Measurements from ENCODE around the gene MRPL53. TPM values are rescaled to one million over a fixed set of nuclear protein-coding genes. Genes with fewer than 3 reads are reported as not detected.

MRPL53 gene
- total and polyA plus RNA-seq, 2 of the 8 experiments (the other 6 are each of a cell fraction or from before 2014, with no cell fraction given), result 36.6 to 46.3 TPM

- H3K56ac ChIP-seq (replicated peaks; ENCODE audit: insufficient read length, low read depth, low read length), result peak overlapping the region; percentile 65
- no peaks in the 10 kb centered on the region; the same call in 1 of the 2 replicates for H3K79me1 ChIP-seq (ENCODE audit: low read depth, low read length)
- no peak overlapping the region for H2BK120ac ChIP-seq (replicated peaks; ENCODE audit: low read depth, low read length)
- H2BK12ac ChIP-seq (ENCODE audit: low read depth, low read length), result no peak overlapping the region
- H4K5ac ChIP-seq (ENCODE audit: insufficient read length, low read depth, low read length), result peak overlapping the region; percentile 71
- H3K9me3 ChIP-seq (ENCODE audit: insufficient read depth in 2 of 2, low read depth in 1 of 2, low read length in 1 of 2), result no peaks in the 10 kb centered on the region
- no peaks in the 10 kb centered on the region for H4K20me1 ChIP-seq (replicated peaks in 1 of 2; ENCODE audit: control insufficient read depth in 1 of 2, insufficient read depth in 2 of 2, low read length in 2 of 2)
- H3K9ac ChIP-seq (replicated peaks in 1 of 4; ENCODE audit: extremely low read depth in 1 of 4, low read depth in 3 of 4, low read length in 3 of 4), result peak overlapping the region; percentile 68 to 93 (median 91)
- H4K8ac ChIP-seq (ENCODE audit: extremely low read depth, insufficient read depth, low read length), result peak overlapping the region; percentile 96
- peak overlapping the region; percentile 34; the same call in 1 of the 2 replicates for H3K18ac ChIP-seq (ENCODE audit: extremely low read depth, low read length)
- H3K23me2 ChIP-seq (ENCODE audit: low read depth, low read length), result peaks cover 16% of the 10 kb centered on the region; the same call in 1 of the 2 replicates
- H4K91ac ChIP-seq (replicated peaks; ENCODE audit: insufficient read length, low read length), result peak overlapping the region; percentile 81
- peak overlapping the region; percentile 37; the same call in 1 of the 2 replicates for H2BK15ac ChIP-seq (ENCODE audit: low read length)
- peaks cover 0 to 9% of the 10 kb centered on the region in 2 experiments; a peak in 1 of 4 replicates for H3K79me2 ChIP-seq (ENCODE audit: control insufficient read depth in 1 of 2, insufficient read depth in 2 of 2, low read length in 2 of 2)
- H3K36me3 ChIP-seq (ENCODE audit: control insufficient read depth in 2 of 4, insufficient read depth in 4 of 4, low read length in 3 of 4), result peaks cover 0 to 11% (median 1%) of the 10 kb centered on the region in 4 experiments; a peak in 3 of 8 replicates
- peak overlapping the region; percentile 43; the same call in 1 of the 2 replicates for H2AFZ ChIP-seq (ENCODE audit: low read length)
- H3K23ac ChIP-seq (ENCODE audit: insufficient read length), result no peak overlapping the region
- H3K4me1 ChIP-seq (replicated peaks in 1 of 4; ENCODE audit: control insufficient read depth in 3 of 4, insufficient read depth in 4 of 4, low read length in 3 of 4), result peaks cover 0 to 10% (median 2%) of the 10 kb centered on the region in 4 experiments; a peak in 5 of 7 replicates
- no peaks in the 10 kb centered on the region for H3K27me3 ChIP-seq (replicated peaks in 1 of 4; ENCODE audit: control insufficient read depth in 3 of 4, extremely low read depth in 1 of 4, insufficient read depth in 3 of 4, low read length in 3 of 4)
- no peak overlapping the region for H2BK20ac ChIP-seq (ENCODE audit: low read length)
- peak overlapping the region; percentile 94 for H2BK5ac ChIP-seq (ENCODE audit: low read depth, low read length)
- CTCF ChIA-PET (ENCODE audit: partially characterized antibody), result interaction anchor here (0.8 to 10.5 kb wide), 8 partner anchors 11 to 191 kb away, joined by 3 to 86 read pairs (median 9); partner anchors contain the start of genes CCDC142, MRPL53 and TTC31
- no peak overlapping the region for H3K14ac ChIP-seq (ENCODE audit: insufficient read length)
- 0 out of 2 replicates have a peak overlapping the region, but pooled peaks have one; percentile 13 for H2AK5ac ChIP-seq (ENCODE audit: low read depth, low read length)
- WGBS, 2 experiments (ENCODE audit: extremely low coverage in 1 of 2, insufficient coverage in 1 of 2, insufficient read length in 1 of 2, insufficient replicate concordance in 2 of 2, low coverage in 1 of 2, low lambda C conversion rate in 2 of 2, missing lambda C conversion rate in 1 of 2), result 2% methylated on average over 29 of the region's 46 CpGs; no CpG with 5 or more reads in 1 of the 2 experiments
- peak overlapping the region; percentile 91 to 93 for H3K4me2 ChIP-seq (ENCODE audit: insufficient read depth in 1 of 2, low read depth in 2 of 2, low read length in 2 of 2)
- FAIRE-seq (no peak), DNase-seq (ENCODE audit: low read depth in 1 of 2, low spot score in 2 of 2) (peak in 1 of 2 experiments; percentile 88)
- peak overlapping the region; percentile 95 for H3K27ac ChIP-seq (ENCODE audit: low read depth, low read length)
- POLR2A ChIA-PET (ENCODE audit: partially characterized antibody), result interaction anchor here (0.7 to 10.5 kb wide), 19 partner anchors 9 to 276 kb away, joined by 3 to 89 read pairs (median 5); partner anchors contain the start of genes C2orf81, CCDC142, MRPL53 and MTHFD2
- peak overlapping the region; percentile 64 to 84 (median 84) for H3K4me3 ChIP-seq (ENCODE audit: extremely low read depth in 1 of 4, insufficient read depth in 2 of 4, low read depth in 3 of 4, low read length in 4 of 4)
- no peak overlapping the region for H3K4ac ChIP-seq (replicated peaks; ENCODE audit: insufficient read length, low read depth, low read length)
- no peak for TF ChIP-seq BACH1 (IDR thresholded peaks at IDR 0.05; ENCODE audit: low read length)
- TF ChIP-seq POLR2A (IDR thresholded peaks at IDR 0.05; ENCODE audit: control extremely low read depth in 1 of 2, low read depth in 2 of 2, low read length in 2 of 2), result peak in 1 of 2 experiments; percentile 35; a peak in 1 of 3 replicates
- TF ChIP-seq RAD21 (IDR thresholded peaks at IDR 0.05 in 1 of 2, conservative IDR thresholded peaks at IDR 0.05 in 1 of 2; ENCODE audit: low read depth in 2 of 2, low read length in 2 of 2), result no peak
- no peak for TF ChIP-seq SIRT6 (IDR thresholded peaks at IDR 0.05; ENCODE audit: low read length)
- TF ChIP-seq TCF12 (IDR thresholded peaks at IDR 0.05; ENCODE audit: low read depth, low read length), result no peak
- TF ChIP-seq SIX5 (IDR thresholded peaks at IDR 0.05; ENCODE audit: low read depth, low read length), result no peak
- TF ChIP-seq RNF2 (IDR thresholded peaks at IDR 0.05; ENCODE audit: borderline replicate concordance, low read depth, low read length, missing control alignments, poor library complexity, severe bottlenecking), result no peak
- TF ChIP-seq E2F6 (IDR thresholded peaks at IDR 0.05), result peak; percentile 23; the same call in 1 of the 2 replicates
- no peak for TF ChIP-seq CBX8 (IDR thresholded peaks at IDR 0.05; ENCODE audit: borderline replicate concordance, low read depth, low read length)
- no peak for TF ChIP-seq SUZ12 (IDR thresholded peaks at IDR 0.05; ENCODE audit: low read length)
Measured at GRCh38 chr2:74457549-74458131, 14.8 kb downstream of the MRPL53 start.
